Smooth muscle cell of the brain vasculature (primary cell): ENCODE measurements around the gene TNRC18.
"Not testable (repeated sequence)": the region's sequence is repeated elsewhere in the genome, so short reads cannot be mapped to it uniquely, and the experiment has no call there.

Experiments
- DNase-seq: peaks from one replicate; pipeline ENCODE4 v3.0.0-alpha.2; 2012; ENCODE audit warnings: low read depth, low spot score

The TNRC18 gene

GRCh38 chr7:5270788-5271187 is 152.8 kb downstream of the TNRC18 start:
- no peak for DNase-seq

DNA sequence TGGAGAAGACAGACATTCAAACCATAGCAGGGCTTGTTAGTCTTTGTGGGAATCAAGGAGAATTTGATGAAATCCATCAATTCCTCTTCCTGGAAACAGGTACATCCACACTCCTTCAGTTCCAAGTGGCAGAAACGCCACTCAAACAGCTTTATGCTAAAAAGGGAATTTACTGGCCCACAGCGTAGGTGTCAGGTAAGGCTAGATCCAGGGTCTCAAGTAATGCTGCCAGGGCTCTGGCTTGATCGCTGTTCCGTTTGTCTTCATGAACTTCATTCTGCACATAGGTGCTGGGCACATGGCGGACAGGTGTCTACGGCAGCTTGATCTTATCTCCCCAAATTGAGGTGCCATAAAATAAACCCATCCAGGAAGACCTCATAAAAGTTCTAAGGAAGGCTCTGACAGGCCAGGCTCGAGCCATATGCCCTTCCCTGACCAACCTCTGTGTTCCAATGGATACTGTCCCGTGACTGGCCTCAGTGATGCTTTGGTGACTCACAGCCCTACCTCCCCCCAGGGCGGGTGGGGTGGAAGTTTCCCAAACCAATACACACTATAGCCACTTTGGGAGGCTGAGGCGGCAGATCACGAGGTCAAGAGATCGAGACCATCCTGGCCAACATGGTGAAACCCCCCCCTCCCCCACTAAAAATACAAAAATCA is 153.5 kb downstream of the TNRC18 start:
- DNase-seq = not testable (repeated sequence)

DNA sequence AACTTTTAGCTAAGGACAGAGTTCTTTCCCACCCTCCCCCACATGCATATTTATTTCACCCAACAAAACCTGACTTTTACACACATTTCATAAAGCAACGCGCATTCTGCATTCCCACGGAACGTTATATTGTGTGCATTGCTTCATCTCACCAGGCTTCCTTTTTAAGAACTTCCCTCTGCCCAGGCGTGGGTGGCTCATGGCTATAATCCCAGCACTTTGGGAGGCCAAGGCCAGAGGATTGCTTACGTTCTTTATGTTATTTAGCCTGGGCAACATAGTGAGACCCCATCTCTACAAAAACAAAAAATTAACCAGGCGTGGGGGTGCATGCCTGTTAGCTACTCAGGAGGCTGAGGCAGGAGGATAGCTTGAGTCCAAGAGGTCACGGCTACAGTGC is 155.8 kb downstream of the TNRC18 start:
- not testable (repeated sequence) for DNase-seq

DNA sequence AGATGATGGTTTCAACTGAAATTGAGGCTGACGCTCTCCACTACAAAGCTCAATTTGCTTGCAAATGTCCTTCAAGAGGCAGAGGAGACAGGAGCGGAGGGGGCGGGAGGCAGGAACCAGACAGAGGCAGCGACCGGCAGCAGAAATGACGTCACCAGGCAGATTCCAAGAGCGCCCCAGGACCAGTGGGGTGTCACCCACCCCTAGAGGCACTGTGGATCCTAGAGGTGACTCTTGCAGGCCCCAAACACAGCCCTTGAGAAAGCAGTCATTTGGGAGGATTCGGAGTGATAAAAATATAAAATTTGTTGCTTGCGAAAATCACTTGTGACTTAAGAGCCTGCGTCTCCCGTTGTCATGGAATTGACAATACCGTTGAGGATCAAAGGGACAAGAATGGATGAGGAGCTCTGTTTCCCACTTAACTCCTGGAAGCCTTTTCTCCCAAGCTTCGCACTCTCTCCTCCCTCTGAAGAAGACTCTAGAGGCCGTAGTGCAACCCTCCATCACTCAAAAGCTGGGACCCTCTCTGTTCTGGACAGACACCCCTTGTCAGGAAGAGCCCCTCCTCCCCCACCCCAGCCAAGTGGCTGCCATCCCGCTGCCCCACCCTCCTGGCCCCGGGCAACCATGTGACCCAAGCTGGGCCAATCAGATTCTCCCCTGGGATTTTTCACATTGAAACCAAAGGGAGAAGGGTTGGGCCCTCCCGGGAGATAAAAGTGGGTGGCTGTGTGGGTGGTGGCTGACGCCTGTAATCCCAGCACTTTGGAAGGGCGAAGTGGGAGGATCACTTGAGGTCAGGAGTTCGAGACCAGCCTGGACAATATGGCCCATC is 157.2 kb downstream of the TNRC18 start:
- DNase-seq = no peak

- no peak for DNase-seq
These were observed 158.1 kb downstream of the TNRC18 start for GRCh38 chr7:5265320-5266190.

DNA sequence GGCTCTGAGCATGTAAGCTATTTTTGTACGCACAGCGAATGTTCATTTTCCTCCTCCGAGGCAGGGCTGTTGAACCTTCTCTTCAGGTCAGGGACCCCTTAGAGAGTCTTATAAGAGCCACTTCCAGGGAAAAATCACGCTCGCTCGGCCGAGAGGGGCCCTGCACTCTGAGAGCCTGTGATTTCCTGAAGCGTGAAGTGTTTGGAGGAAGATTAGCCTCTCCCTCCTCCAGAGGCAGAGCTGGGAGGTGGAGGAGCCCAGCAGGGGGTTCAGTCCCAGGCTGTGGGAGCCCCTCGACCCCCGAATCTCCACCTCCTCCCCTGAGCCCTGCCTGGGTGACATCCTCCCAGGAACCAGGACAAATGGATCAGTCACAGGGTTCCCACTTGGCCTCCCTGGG is 160.6 kb downstream of the TNRC18 start:
- not testable (repeated sequence) for DNase-seq

DNA sequence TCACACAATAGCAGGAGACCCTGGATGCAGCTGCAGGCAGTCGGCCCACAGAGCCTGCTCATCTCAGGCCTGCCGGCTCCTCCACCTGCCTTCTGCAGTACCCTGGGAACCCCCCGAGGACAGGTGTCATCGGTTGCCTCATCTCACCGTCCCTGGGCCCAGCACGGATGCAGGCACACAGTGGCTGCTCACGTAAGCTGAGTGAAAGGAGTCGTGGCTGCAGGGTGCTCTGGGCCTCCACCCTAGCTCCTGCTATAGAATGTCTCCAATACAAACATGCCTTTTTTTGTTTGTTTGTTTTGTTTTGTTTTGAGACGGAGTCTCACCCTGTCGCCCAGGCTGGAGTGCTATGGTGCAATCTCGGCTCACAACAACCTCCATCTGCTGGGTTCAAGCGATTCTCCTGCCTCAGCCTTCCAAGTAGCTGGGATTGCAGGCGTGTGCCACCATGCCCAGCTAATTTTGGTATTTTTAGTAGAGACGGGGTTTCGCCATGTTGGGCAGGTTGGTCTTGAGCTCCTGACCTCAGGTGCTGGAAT is 163.0 kb downstream of the TNRC18 start:
- DNase-seq = not testable (repeated sequence)
